K562 (cell line): Measurements from ENCODE around the gene ABHD16A. TPM values are rescaled to one million over a fixed set of nuclear protein-coding genes. Genes with fewer than 3 reads are reported as not detected.

Experiments used
- ARID1B ChIP-seq: fragments of 450-650 bp; IDR thresholded peaks from 2 replicates; pipeline ENCODE4 v1.6.1; 2016; ENCODE audit warnings: antibody characterized with exemption, mild to moderate bottlenecking, inconsistent platforms
- CBFA2T2 ChIP-seq: fragments of 450-650 bp; conservative IDR thresholded peaks from 2 replicates; pipeline ENCODE4 v1.6.1; 2017; ENCODE audit warnings: mild to moderate bottlenecking
- HMGN3 ChIP-seq: IDR thresholded peaks from 2 replicates; pipeline ENCODE4 v1.6.1; 2011; ENCODE audit warnings: borderline replicate concordance, low read depth, mild to moderate bottlenecking, mixed read lengths, low read length; ENCODE audit not compliant: insufficient read length; ENCODE audit errors: extremely low read depth
- HNRNPK ChIP-seq: fragments of 200-400 bp; formaldehyde crosslinking; IDR thresholded peaks from one replicate; pipeline ENCODE4 v1.6.1; 2018; ENCODE audit warnings: mild to moderate bottlenecking, low read depth, low read length; ENCODE audit not compliant: poor library complexity, severe bottlenecking
- RAD21 ChIP-seq, 2 experiments: fragments of 250-450 bp in 1 of 2; fragments of 450-650 bp in 1 of 2; sonication (Bioruptor Pico) in 1 of 2; formaldehyde crosslinking in 1 of 2; IDR thresholded peaks in 1 of 2; conservative IDR thresholded peaks in 1 of 2; 2 replicates each; pipeline versions ENCODE4 v1.4.0 to v1.8.0; 2020 to 2022; ENCODE audit warnings: mild to moderate bottlenecking in 2 of 2, moderate library complexity in 1 of 2
- RCOR1 ChIP-seq, 2 experiments: IDR thresholded peaks; 2 replicates each; pipeline ENCODE4 v1.6.1; 2012; ENCODE audit warnings: low read depth in 2 of 2, low read length in 2 of 2, borderline replicate concordance in 1 of 2, improper control_type of control experiment in 1 of 2
- STAT5B ChIP-seq: fragments of 250-450 bp; sonication (Bioruptor Pico); IDR thresholded peaks from 2 replicates; pipeline ENCODE4 v1.8.0; 2021; ENCODE audit warnings: mild to moderate bottlenecking, inconsistent platforms
- XRCC3 ChIP-seq: fragments of 450-650 bp; IDR thresholded peaks from 2 replicates; pipeline ENCODE4 v1.6.1; 2017; ENCODE audit warnings: mild to moderate bottlenecking, moderate library complexity
- ZFPM2 ChIP-seq: fragments of 250-450 bp; sonication (Bioruptor Pico); IDR thresholded peaks from 2 replicates; pipeline ENCODE4 v1.5.1; 2022; ENCODE audit warnings: mild to moderate bottlenecking
- ZNF133 ChIP-seq: fragments of 250-450 bp; sonication (Bioruptor Pico); IDR thresholded peaks from 2 replicates; pipeline ENCODE4 v1.4.0; 2020; ENCODE audit warnings: mild to moderate bottlenecking
- ZNF263 ChIP-seq: sonication (generic); formaldehyde crosslinking; IDR thresholded peaks from 2 replicates; pipeline ENCODE4 v1.8.0; 2022; ENCODE audit warnings: mild to moderate bottlenecking, missing genetic modification reagents, borderline replicate concordance
- ZNF778 ChIP-seq: fragments of 450-650 bp; formaldehyde crosslinking; IDR thresholded peaks from 2 replicates; pipeline ENCODE4 v1.4.0; 2020; ENCODE audit warnings: mild to moderate bottlenecking, moderate library complexity
- polyA plus RNA-seq, 8 experiments: library from polyadenylated mRNA; depleted of rRNA in 4 of 8; stranded (reverse) in 5 of 8; unstranded in 3 of 8; fragments of >200 nt; fragmentation: Nextera tagmentation in 2 of 8; fragmentation: Illumina TruSeq in 1 of 8; extraction: Ambion mirVana in 2 of 8; extraction: Trizol in 1 of 8; gene quantifications; 2 replicates each; pipeline versions ENCODE4 v1.2.1 to v1.2.3, GENCODE V29; 2011 to 2014; ENCODE audit warnings: inconsistent platforms in 1 of 8, missing spikeins in 1 of 8
- total RNA-seq, 7 experiments: library from RNA; depleted of rRNA in 6 of 7; stranded (reverse); fragments of >200 nt in 6 of 7; fragmentation: Illumina TruSeq in 2 of 7; extraction: Trizol in 2 of 7; gene quantifications; 2 replicates each; pipeline versions ENCODE4 v1.2.1 to v1.2.3, GENCODE V29; 2011 to 2021; ENCODE audit warnings: low replicate concordance in 1 of 7
- TF ChIP-seq, protein P1 (sequence below): fragments of 250-450 bp; sonication (Bioruptor Pico); IDR thresholded peaks from 2 replicates; pipeline ENCODE4 v1.4.0; 2020; ENCODE audit warnings: mild to moderate bottlenecking, moderate library complexity
- TF ChIP-seq, protein P2 (sequence below): sonication (generic); formaldehyde crosslinking; IDR thresholded peaks from 2 replicates; pipeline ENCODE4 v1.9.0; 2022; ENCODE audit warnings: mild to moderate bottlenecking, missing genetic modification reagents
- TF ChIP-seq, protein P3 (sequence below): fragments of 200-800 bp; sonication (Bioruptor generic); IDR thresholded peaks from 2 replicates; pipeline ENCODE4 v1.6.1; 2017; ENCODE audit warnings: missing genetic modification characterization, missing compliant biosample characterization
- TF ChIP-seq, protein P4 (sequence below), 2 experiments: fragments of 450-650 bp in 1 of 2; IDR thresholded peaks; 2 replicates each; pipeline ENCODE4 v1.6.1; 2011 to 2017; ENCODE audit warnings: low read depth in 2 of 2, antibody characterized with exemption in 1 of 2, borderline replicate concordance in 1 of 2, low read length in 1 of 2, mild to moderate bottlenecking in 1 of 2, mixed read lengths in 1 of 2; ENCODE audit not compliant: control insufficient read depth in 1 of 2

ABHD16A gene
- total and polyA plus RNA-seq, 9 of the 15 experiments (the other 6 are each of a cell fraction or from before 2014, with no cell fraction given) = 25.8 to 120 (median 81.6) TPM

DNA sequence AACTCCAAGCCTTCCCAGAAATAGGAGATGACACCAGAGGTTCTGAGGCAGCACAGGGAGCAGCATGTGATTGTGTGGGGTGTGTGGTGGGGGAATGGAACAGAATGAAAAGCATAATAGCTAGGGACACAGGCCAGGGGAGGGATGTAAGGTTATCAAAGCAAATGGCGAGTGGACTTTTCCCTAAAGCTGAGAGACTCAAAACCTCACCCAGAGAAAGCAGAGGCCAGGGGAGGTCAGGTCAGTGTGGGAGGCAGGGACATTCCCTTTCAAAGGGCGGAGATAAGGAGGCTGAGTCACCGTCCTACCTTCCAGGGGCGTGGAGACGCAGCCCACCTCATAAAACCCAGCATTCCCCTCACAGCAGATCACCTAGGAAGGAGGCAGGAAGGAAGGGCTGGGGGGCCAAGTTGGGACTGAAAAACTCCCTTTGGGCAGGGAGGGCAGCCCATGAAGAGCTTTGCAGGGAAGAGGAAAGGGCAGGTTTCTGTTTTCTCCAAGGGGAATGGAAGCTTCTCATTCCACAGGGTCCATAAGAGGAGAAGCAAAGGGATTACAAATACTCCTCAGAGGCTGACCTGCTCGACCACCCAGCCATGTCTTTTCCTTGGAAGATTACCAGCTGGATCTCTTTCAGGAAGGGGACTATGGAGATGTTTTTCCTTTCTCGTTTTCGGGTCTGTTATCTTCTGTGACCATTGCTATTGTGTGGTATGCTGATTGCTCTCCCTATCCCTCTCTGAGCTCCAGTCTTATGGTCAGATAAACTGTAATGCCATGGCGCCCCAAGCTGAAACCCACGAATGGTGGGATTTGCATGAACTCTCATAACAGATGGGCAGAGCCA is 12.7 kb downstream of the ABHD16A start (continued):
- TF ChIP-seq, protein P1, sequence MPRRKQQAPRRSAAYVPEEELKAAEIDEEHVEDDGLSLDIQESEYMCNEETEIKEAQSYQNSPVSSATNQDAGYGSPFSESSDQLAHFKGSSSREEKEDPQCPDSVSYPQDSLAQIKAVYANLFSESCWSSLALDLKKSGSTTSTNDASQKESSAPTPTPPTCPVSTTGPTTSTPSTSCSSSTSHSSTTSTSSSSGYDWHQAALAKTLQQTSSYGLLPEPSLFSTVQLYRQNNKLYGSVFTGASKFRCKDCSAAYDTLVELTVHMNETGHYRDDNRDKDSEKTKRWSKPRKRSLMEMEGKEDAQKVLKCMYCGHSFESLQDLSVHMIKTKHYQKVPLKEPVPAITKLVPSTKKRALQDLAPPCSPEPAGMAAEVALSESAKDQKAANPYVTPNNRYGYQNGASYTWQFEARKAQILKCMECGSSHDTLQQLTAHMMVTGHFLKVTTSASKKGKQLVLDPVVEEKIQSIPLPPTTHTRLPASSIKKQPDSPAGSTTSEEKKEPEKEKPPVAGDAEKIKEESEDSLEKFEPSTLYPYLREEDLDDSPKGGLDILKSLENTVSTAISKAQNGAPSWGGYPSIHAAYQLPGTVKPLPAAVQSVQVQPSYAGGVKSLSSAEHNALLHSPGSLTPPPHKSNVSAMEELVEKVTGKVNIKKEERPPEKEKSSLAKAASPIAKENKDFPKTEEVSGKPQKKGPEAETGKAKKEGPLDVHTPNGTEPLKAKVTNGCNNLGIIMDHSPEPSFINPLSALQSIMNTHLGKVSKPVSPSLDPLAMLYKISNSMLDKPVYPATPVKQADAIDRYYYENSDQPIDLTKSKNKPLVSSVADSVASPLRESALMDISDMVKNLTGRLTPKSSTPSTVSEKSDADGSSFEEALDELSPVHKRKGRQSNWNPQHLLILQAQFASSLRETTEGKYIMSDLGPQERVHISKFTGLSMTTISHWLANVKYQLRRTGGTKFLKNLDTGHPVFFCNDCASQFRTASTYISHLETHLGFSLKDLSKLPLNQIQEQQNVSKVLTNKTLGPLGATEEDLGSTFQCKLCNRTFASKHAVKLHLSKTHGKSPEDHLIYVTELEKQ (CRISPR knock-in tag) = no peak
- peak; percentile 30 to 96 for TF ChIP-seq RCOR1 (IDR thresholded peaks at IDR 0.05; ENCODE audit: borderline replicate concordance in 1 of 2, low read depth in 2 of 2, low read length in 2 of 2)
- no peak for TF ChIP-seq ZNF133 (CRISPR knock-in tag)
- TF ChIP-seq, protein P2, sequence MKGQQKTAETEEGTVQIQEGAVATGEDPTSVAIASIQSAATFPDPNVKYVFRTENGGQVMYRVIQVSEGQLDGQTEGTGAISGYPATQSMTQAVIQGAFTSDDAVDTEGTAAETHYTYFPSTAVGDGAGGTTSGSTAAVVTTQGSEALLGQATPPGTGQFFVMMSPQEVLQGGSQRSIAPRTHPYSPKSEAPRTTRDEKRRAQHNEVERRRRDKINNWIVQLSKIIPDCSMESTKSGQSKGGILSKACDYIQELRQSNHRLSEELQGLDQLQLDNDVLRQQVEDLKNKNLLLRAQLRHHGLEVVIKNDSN (CRISPR knock-in tag) = peak; percentile 46; the same call in 1 of the 2 replicates
- peak; percentile 34 to 44 for TF ChIP-seq RAD21 (CRISPR knock-in tag; conservative IDR thresholded peaks at IDR 0.05 in 1 of 2, IDR thresholded peaks at IDR 0.05 in 1 of 2)
- TF ChIP-seq STAT5B (CRISPR knock-in tag) = no peak
- TF ChIP-seq XRCC3 = no peak
- TF ChIP-seq ZFPM2 (CRISPR knock-in tag) = no peak
- peak; percentile 92 for TF ChIP-seq CBFA2T2
- no peak for TF ChIP-seq ZNF263 (CRISPR knock-in tag)
- TF ChIP-seq HMGN3 = peak; percentile 63
- TF ChIP-seq HNRNPK = no peak
- TF ChIP-seq ARID1B = peak; percentile 98
- TF ChIP-seq, protein P3, sequence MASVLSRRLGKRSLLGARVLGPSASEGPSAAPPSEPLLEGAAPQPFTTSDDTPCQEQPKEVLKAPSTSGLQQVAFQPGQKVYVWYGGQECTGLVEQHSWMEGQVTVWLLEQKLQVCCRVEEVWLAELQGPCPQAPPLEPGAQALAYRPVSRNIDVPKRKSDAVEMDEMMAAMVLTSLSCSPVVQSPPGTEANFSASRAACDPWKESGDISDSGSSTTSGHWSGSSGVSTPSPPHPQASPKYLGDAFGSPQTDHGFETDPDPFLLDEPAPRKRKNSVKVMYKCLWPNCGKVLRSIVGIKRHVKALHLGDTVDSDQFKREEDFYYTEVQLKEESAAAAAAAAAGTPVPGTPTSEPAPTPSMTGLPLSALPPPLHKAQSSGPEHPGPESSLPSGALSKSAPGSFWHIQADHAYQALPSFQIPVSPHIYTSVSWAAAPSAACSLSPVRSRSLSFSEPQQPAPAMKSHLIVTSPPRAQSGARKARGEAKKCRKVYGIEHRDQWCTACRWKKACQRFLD = no peak; the same call in 1 of the 2 replicates
- TF ChIP-seq, protein P4, sequence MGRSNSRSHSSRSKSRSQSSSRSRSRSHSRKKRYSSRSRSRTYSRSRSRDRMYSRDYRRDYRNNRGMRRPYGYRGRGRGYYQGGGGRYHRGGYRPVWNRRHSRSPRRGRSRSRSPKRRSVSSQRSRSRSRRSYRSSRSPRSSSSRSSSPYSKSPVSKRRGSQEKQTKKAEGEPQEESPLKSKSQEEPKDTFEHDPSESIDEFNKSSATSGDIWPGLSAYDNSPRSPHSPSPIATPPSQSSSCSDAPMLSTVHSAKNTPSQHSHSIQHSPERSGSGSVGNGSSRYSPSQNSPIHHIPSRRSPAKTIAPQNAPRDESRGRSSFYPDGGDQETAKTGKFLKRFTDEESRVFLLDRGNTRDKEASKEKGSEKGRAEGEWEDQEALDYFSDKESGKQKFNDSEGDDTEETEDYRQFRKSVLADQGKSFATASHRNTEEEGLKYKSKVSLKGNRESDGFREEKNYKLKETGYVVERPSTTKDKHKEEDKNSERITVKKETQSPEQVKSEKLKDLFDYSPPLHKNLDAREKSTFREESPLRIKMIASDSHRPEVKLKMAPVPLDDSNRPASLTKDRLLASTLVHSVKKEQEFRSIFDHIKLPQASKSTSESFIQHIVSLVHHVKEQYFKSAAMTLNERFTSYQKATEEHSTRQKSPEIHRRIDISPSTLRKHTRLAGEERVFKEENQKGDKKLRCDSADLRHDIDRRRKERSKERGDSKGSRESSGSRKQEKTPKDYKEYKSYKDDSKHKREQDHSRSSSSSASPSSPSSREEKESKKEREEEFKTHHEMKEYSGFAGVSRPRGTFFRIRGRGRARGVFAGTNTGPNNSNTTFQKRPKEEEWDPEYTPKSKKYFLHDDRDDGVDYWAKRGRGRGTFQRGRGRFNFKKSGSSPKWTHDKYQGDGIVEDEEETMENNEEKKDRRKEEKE (IDR thresholded peaks at IDR 0.05; ENCODE audit: borderline replicate concordance in 1 of 2, control insufficient read depth in 1 of 2, low read depth in 2 of 2, low read length in 1 of 2) = no peak
- TF ChIP-seq ZNF778 (CRISPR knock-in tag) = no peak
